HG03060 (cell line): Measurements from ENCODE around the gene EVI5.
A peak's percentile ranks its signal among the peaks of the same experiment; 100 is the strongest.

Source experiments
- ATAC-seq: cut with Tn5 transposase; IDR thresholded peaks from one replicate; pipeline ENCODE4 v1.9.1; 2021; ENCODE audit warnings: low read depth, moderate number of reproducible peaks; ENCODE audit not compliant: unreplicated experiment

The EVI5 gene

GRCh38 chr1:92784639-92785500 lies at the start of gene EVI5:
Gene EVI5 (minus strand): TSS chr1:92785108. CDS start chr1:92736546, 48,562 bp downstream.
- peak; percentile 81 for ATAC-seq

- no peak for ATAC-seq
These were observed 49.7 kb upstream of the EVI5 start for GRCh38 chr1:92834617-92835016.

- no peak for ATAC-seq
These were observed 48.9 kb upstream of the EVI5 start for GRCh38 chr1:92833840-92834239.

DNA sequence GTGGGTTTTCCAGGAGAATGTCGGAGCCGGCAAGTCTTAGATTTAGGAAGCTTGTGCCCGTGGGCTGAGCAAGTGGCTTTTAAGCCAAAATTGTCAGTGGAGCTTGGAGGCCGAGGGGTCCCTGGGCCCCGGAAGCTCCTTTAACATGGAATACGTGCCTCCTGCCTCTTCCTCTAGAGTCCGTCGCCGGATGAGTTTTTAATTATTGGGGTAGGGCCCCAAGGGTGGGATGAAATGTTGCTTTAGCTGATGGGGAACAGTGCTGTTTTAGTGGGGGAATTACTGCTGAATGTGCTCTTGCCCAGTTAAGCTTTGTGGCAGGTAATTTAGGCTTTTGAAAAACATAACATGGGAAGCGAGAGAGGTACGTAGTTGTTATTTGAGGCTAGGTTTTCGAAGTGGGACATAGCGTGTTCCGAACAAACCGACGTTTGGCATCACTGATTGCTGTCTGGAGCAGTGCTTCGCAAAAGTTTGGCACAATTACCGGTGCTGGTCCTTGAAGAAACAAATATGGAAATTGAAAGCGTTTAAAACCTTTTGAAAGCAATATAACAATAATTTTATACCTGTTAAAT lies 47.7 kb upstream of the EVI5 start:
- ATAC-seq, result no peak

GRCh38 chr1:92831762-92832536 lies 47.0 kb upstream of the EVI5 start, which contains the start of gene RPL5:
Gene RPL5 (plus strand): TSS chr1:92832040. CDS start chr1:92832115, 75 bp downstream.
- peak; percentile 94 for ATAC-seq

DNA sequence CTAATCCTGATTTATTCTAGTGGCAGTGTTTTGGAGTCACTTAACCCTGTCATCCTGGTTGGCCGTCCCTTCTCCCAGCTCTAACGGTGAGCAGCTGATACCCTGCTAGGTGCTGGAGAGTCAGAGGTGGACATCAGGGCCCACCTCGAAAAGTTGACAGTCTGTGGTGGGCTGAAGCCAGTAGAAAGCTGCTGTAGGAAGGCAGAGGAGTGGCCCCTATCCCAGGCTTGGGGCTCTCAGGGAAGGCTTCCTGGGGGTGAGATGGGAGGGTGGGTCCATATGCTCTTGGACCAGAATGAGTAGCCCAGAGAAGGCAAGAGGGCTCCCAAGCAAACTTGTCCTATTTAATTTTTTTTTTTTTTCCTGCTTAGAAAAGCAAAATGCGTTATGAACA lies 46.5 kb upstream of the EVI5 start:
- no peak for ATAC-seq

- ATAC-seq, result no peak
These were observed 41.9 kb upstream of the EVI5 start for GRCh38 chr1:92826792-92827191.

- no peak for ATAC-seq
These were observed 38.0 kb upstream of the EVI5 start for GRCh38 chr1:92822879-92823278.

- ATAC-seq, result no peak
These were observed 35.6 kb upstream of the EVI5 start for GRCh38 chr1:92820551-92820950.

GRCh38 chr1:92820024-92820423 lies 35.1 kb upstream of the EVI5 start:
- ATAC-seq, result no peak

DNA sequence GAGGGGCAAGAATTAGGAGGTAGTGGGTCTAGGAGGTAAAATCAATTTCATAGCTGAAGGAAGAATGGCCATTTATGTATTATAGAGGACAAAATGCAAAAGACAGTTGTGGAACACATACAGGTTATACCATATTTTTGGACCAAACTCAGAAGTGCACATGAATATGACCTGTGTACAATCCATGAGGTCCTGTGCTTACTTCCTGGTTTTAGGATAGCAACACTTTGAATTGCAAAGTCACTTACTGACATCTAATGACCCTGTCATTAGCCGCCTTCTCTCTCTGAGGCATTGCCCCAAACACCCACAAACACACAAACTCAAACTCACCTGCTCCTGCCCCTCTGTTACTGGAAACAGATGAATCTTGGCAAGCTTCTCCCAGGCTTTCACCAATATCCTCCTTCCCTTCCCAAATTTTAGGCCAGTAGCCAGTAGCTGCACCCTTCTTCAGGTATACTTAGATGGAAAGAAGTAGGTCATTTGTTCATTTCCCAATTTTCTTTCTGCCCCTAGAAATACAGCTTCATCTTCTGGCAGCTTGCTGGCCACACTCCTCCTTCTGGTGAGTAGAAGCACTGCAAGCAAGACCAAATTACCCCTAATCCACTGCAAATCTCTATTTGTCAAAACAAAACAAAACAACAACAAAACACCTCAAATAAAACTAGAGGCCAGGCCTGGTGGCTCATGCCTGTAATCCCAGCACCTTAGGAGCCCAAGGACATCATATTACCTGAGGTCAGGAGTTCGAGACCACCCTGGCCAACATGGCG lies 33.3 kb upstream of the EVI5 start:
- no peak for ATAC-seq

DNA sequence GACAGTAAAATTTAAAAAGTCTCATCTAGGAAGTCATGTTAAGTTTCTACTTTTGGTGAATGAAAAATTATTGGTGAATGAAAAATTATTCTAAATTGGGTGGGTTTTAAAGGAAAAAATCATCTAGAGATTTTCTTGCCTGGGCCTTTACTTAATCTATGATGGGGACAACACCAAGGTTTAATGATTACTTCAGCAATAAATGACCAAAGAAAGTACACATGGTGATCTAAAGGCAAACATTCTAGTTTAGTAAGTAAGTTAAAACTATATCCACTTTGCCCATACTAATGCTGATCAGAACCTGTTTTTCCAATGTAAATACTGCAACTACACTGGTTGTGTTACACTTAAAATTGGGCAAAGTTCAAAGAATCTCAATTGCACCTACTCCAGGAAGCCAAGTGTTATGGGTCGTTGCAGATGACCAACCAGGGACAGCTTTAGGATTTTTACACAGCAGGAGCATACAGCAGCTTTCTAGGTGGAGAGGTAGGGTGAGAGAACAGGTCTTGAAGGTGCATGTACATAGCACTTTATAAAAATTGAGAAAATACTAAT lies 32.3 kb upstream of the EVI5 start:
- no peak for ATAC-seq

DNA sequence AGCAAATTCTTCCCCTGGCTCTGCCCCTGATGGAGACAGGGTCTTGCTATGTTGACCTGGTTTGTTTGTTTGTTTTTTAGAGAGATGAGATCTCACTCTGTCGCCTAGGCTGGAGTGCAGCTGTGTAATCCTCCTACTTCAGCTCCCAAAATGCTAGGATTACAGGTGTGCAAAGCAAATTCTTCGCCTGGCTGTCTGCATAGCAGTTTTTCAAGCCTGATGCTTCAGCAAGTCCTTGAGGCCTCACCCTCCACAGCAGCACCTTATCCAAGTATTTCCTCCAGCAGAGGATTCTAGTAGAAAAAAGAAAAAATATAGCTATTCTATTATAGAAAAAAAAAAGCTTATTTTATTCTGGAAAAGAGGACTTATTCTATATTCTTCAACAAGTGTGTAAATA lies 31.8 kb upstream of the EVI5 start:
- no peak for ATAC-seq

GRCh38 chr1:92808381-92808780 lies 23.5 kb upstream of the EVI5 start:
- no peak for ATAC-seq

DNA sequence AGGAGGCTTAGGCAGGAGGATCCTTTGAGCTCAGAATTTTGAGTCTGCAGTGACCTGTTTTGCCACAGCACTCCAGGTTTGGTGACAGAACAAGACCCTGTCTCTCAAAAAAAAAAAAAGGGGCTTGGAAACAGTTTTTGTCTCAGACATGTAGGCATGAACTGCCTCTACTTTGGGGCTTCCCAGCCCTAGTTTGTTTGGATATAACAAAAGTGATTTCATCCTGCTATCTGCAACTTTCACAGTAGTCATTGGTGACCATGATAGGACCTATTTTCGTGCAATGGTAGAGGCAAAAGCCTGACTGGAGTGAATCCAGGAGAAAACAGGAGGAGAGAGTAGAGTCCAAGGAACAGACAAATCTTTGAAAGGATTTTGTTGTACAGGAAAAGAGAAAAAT lies 20.3 kb upstream of the EVI5 start:
- no peak for ATAC-seq

DNA sequence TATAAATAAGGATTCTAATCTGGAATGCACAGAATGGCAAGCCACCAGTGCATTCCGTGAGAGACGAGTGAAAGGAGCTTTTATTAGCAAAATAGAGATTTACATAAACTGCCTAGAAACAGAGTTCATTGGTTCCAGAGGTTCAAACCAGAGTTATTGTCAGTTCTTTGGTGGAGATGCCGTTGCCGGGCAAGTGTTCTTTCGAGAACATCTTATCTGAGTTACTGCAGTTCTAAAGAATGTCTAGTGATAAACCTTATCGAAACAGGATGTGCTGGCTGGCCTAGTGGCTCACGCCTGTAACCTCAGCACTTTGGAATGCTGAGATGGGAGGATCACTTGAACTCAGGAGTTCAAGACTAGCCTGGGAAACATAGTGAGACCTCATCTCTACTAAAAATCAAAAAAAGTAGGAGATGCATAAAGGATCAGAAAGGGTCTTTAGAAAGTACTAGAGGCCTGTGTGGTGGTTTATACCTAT lies 19.9 kb upstream of the EVI5 start:
- no peak for ATAC-seq

DNA sequence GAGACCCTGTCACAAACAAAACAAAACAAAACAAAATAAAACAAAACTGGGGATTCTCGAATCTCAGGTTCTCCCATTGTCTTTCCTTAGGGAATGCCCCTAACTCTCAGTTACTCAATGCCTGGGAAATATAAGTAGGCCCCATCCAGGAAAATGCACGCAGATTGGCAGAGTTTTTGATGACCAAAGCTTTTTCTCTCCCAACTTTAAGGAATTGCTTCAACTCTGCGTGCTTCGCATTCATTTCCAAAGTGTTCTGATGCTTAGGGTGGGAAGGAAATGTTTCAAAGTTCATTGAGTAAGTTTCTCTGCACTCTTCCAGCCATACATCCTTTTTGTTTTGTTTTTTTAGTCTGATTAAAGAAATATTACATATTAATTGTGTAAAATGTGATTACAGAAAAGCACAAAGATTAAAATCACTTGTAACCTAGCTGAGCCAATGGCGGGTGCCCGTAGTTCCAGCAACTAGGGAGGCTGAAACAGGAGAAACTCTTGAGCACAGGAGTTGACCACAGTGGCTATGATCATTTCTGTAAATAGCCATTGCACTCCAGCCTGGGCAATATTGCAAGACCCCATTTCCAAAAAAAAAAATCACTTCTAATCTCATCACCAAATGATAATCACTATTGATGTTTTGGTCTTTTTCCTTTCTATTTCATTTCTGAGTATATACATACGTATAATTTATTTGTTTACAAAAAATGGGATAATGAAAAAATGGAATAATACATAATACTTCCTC lies 18.4 kb upstream of the EVI5 start:
- no peak for ATAC-seq

DNA sequence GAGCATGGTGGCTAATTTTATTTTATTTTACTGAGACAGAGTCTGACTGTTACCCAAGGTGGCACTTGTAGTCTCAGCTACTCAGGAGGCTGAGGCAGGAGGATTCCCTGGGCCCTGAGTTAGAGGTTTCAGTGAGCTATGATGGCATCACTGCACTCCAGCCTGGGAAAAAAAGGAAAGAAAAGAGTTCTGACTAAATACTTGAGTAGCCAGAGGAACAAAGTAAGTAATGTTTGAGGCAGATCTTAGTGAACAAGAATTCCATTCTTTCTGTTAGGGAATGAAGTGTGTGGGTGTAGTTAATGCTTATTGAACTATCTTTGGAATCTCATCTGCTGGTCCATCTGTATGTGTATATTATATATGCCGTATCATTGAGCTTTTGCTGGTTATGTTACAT lies 13.1 kb upstream of the EVI5 start:
- ATAC-seq, result no peak

DNA sequence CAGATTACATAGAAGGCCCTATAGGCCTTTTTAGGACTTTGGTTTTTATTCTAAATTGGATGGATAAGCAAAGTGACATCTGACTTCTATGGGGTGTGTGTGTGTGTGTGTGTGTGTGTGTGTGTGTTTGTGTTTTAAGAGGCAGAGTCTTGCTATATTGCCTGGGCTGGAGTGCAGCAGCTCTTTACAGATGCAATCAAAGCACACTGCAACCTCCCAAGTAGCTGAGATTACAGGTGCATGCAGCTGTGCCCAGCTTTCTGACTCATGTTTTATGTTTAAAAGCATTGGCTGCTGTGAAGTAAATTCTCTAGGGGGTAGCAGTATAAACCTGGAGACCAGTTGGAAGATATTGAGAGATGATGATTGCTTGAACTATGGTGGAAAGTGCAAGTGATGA lies 12.4 kb upstream of the EVI5 start:
- ATAC-seq, result no peak
